Dendritic cell treated with granulocyte-macrophage colony-stimulating factor and Interleukin-4, amounts not matched to agents 40 ng/mL and 50 ng/mL, for 4 days (primary cell): ENCODE measurements around the gene OTOL1.
"Not testable (repeated sequence)": the region's sequence is repeated elsewhere in the genome, so short reads cannot be mapped to it uniquely, and the experiment has no call there.

ENCODE experiments used
- H3K27ac Mint-ChIP-seq: one replicate; pipeline ENCODE4 v1.8.0; 2022; ENCODE audit warnings: mild to moderate bottlenecking, mixed read lengths
- H3K27me3 Mint-ChIP-seq: one replicate; pipeline ENCODE4 v1.8.0; 2022; ENCODE audit warnings: mild to moderate bottlenecking, mixed read lengths
- H3K36me3 Mint-ChIP-seq: one replicate; pipeline ENCODE4 v1.8.0; 2022; ENCODE audit warnings: low read depth, mixed read lengths
- H3K4me1 Mint-ChIP-seq: one replicate; pipeline ENCODE4 v1.8.0; 2022; ENCODE audit warnings: low read depth, mixed read lengths
- H3K4me3 Mint-ChIP-seq: one replicate; pipeline ENCODE4 v1.8.0; 2022; ENCODE audit warnings: mild to moderate bottlenecking, moderate library complexity, mixed read lengths
- H3K9me3 Mint-ChIP-seq: one replicate; pipeline ENCODE4 v1.8.0; 2022; ENCODE audit warnings: mixed read lengths
- intact Hi-C: fragments of 100-400 bp; cut with micrococcal nuclease; formaldehyde crosslinking; loops from one replicate; pipeline ENCODE4 v1.15.0; 2022

OTOL1 gene

DNA sequence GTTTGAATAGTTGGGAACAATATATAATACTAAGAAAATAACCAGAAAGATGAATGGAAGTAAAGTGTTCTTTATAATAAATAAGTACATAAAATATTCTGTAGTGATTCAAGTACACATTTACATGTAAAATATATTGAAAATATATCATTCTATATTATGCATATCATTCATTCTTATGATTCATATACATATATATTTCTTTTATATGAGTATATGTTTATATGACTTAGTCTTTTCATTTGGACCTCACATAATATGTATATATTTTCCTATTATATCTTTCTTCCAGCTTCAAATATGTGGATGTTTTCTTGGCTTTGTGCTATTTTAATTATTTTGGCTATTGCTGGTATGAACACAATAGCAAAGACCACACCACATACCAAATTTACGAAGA, at the start of gene OTOL1:
TSS of gene OTOL1 (plus strand) at position 301 of the 400 bp plus-strand sequence. CDS start at position 301, 0 bp downstream.
- Mint-ChIP-seq H3K27ac (no peak within 1 kb of the TSS), H3K27me3 (no peaks in the 10 kb centered on the region), H3K4me3 (no peak within 1 kb of the TSS), H3K9me3 (peaks cover 17% of the 10 kb centered on the region), H3K36me3 (no peaks in the 10 kb centered on the region), H3K4me1 (peaks cover 7% of the 10 kb centered on the region)
- intact Hi-C loops: no loop called here

- H3K27me3 Mint-ChIP-seq: peaks cover 1% of the 10 kb centered on the region
- H3K4me3 Mint-ChIP-seq: no peak overlapping the region
- no peaks in the 10 kb centered on the region for H3K9me3 Mint-ChIP-seq
- no peaks in the 10 kb centered on the region for H3K36me3 Mint-ChIP-seq
- intact Hi-C loops: no loop called here
- H3K4me1 Mint-ChIP-seq: no peaks in the 10 kb centered on the region
- H3K27ac Mint-ChIP-seq: no peak overlapping the region
Observed at GRCh38 chr3:161449785-161450184, 46.8 kb upstream of the OTOL1 start.

- H3K27ac Mint-ChIP-seq: no peak overlapping the region
- no peaks in the 10 kb centered on the region for H3K4me1 Mint-ChIP-seq
- H3K9me3 Mint-ChIP-seq: no peaks in the 10 kb centered on the region
- no peaks in the 10 kb centered on the region for H3K36me3 Mint-ChIP-seq
- H3K4me3 Mint-ChIP-seq: no peak overlapping the region
- H3K27me3 Mint-ChIP-seq: no peaks in the 10 kb centered on the region
- intact Hi-C loops: no loop called here
Observed at GRCh38 chr3:161452179-161452578, 44.4 kb upstream of the OTOL1 start.

- Mint-ChIP-seq H3K9me3 (no peaks in the 10 kb centered on the region), H3K4me1 (no peaks in the 10 kb centered on the region)
- intact Hi-C loops: no loop called here
Observed at GRCh38 chr3:161454615-161455014, 42.0 kb upstream of the OTOL1 start.

GRCh38 chr3:161455962-161456361, 40.6 kb upstream of the OTOL1 start:
- Mint-ChIP-seq H3K36me3 (no peaks in the 10 kb centered on the region), H3K27ac (no peak overlapping the region), H3K4me3 (no peak overlapping the region), H3K27me3 (no peaks in the 10 kb centered on the region), H3K4me1 (no peaks in the 10 kb centered on the region), H3K9me3 (no peaks in the 10 kb centered on the region)
- intact Hi-C loops: no loop called here

More at GRCh38 chr3:161454615-161455014, 42.0 kb upstream of the OTOL1 start:
- H3K36me3 Mint-ChIP-seq: no peaks in the 10 kb centered on the region
- no peak overlapping the region for H3K4me3 Mint-ChIP-seq
- H3K27me3 Mint-ChIP-seq: no peaks in the 10 kb centered on the region
- H3K27ac Mint-ChIP-seq: no peak overlapping the region

GRCh38 chr3:161462138-161462537, 34.5 kb upstream of the OTOL1 start:
- H3K4me1 Mint-ChIP-seq: no peaks in the 10 kb centered on the region
- no peaks in the 10 kb centered on the region for H3K36me3 Mint-ChIP-seq
- no peak overlapping the region for H3K27ac Mint-ChIP-seq
- no peak overlapping the region for H3K4me3 Mint-ChIP-seq
- intact Hi-C loops: no loop called here
- H3K9me3 Mint-ChIP-seq: peaks cover 32% of the 10 kb centered on the region
- H3K27me3 Mint-ChIP-seq: no peaks in the 10 kb centered on the region

DNA sequence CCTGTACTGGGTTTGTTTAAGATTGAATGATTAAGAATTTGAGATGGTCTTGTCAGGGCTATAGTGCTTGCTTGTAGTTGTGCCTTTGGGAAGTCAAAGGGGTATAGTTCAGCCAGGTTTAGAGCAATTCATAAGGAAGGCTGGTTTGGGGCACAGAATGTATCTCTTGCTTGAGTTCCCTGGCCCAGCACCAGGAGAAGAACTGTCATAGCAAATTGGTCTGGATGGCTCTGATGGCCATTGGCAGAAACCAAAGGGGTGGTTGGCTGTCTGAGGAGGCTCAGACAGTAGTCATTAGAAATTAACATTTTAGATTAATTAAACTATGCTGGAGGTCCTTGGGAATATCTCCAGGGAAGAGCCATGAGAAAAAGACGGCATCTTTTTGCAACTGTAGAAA, 25.4 kb upstream of the OTOL1 start:
- Mint-ChIP-seq H3K36me3 (no peaks in the 10 kb centered on the region), H3K9me3 (peaks cover 14% of the 10 kb centered on the region), H3K4me1 (peaks cover 5% of the 10 kb centered on the region), H3K27ac (no peak overlapping the region), H3K27me3 (no peaks in the 10 kb centered on the region), H3K4me3 (no peak overlapping the region)
- intact Hi-C loops: no loop called here

GRCh38 chr3:161474139-161474538, 22.5 kb upstream of the OTOL1 start:
- H3K4me1 Mint-ChIP-seq: peaks cover 5% of the 10 kb centered on the region
- H3K27ac Mint-ChIP-seq: no peak overlapping the region
- intact Hi-C loops: no loop called here
- peaks cover 2% of the 10 kb centered on the region for H3K27me3 Mint-ChIP-seq
- H3K36me3 Mint-ChIP-seq: no peaks in the 10 kb centered on the region
- H3K4me3 Mint-ChIP-seq: no peak overlapping the region
- peaks cover 9% of the 10 kb centered on the region for H3K9me3 Mint-ChIP-seq

DNA sequence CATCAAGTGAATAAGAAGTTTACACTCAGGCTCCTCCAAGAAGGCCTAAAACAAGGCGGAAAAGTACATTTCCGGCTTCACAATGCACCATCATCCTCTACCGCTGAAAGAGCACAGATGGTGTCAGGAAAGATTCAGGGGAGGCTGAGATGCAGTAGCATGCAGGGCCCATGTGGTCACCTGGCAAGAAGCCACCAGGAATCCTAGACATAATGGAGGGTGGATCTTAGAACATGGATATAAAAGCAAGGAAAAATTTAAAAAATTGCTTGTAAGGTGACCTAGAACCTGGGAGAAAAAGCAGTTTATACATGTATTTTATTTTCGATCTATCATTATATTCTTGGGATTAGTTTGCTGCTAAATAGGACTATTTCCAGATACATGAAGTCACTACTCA, 21.9 kb upstream of the OTOL1 start:
- intact Hi-C loops: no loop called here
- no peak overlapping the region for H3K27ac Mint-ChIP-seq

GRCh38 chr3:161475206-161475605, 21.4 kb upstream of the OTOL1 start:
- Mint-ChIP-seq H3K9me3 (peaks cover 9% of the 10 kb centered on the region), H3K27ac (no peak overlapping the region), H3K36me3 (no peaks in the 10 kb centered on the region), H3K4me3 (no peak overlapping the region), H3K27me3 (peaks cover 4% of the 10 kb centered on the region), H3K4me1 (peaks cover 3% of the 10 kb centered on the region)
- intact Hi-C loops: no loop called here

More for the DNA sequence above, 21.9 kb upstream of the OTOL1 start:
- Mint-ChIP-seq H3K9me3 (peaks cover 9% of the 10 kb centered on the region), H3K27me3 (peaks cover 4% of the 10 kb centered on the region), H3K4me3 (no peak overlapping the region), H3K36me3 (no peaks in the 10 kb centered on the region), H3K4me1 (peaks cover 5% of the 10 kb centered on the region)

DNA sequence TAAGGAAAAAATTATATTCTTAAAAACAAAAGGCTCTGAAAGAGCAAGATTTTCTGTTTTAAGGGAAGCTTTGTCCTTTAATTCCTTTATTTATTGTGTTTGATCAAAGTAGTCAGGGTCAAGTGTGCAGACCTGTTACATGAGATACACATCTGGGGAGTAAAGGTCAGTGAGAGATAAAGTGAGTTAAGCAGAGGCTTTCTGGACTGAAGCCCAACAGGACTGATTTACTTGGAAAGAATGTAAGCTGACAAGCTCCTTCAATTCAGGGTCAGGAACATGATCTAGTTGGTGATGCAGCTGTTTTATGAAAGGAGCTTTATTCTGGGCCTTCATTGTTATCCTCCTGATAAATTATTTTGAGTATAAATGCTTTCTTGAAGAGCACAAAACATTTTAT, 20.7 kb upstream of the OTOL1 start:
- Mint-ChIP-seq H3K4me3 (no peak overlapping the region), H3K27ac (no peak overlapping the region), H3K4me1 (no peaks in the 10 kb centered on the region), H3K9me3 (peaks cover 9% of the 10 kb centered on the region), H3K27me3 (peaks cover 7% of the 10 kb centered on the region), H3K36me3 (no peaks in the 10 kb centered on the region)
- intact Hi-C loops: no loop called here

DNA sequence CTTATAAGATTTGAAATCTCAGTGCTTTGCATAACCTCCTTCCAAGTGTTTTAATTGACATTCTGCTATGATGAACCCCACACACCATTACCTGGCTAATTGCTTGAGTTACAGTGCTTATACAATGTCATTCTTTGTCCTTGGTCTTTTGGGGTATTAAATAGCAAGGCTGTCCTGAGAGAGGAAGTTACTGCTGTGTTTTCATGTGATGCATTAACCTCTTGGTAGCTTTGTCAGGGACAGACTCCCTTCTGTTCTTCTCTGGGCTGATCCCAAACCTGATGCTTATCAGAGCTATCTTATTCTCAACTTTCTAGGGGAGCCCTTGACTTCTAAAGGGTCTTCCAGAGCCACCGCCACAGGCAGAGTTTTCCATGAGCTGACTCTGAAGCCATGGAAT, 12.4 kb upstream of the OTOL1 start:
- Mint-ChIP-seq H3K27ac (no peak overlapping the region), H3K4me1 (peaks cover 25% of the 10 kb centered on the region), H3K4me3 (no peak overlapping the region), H3K9me3 (no peaks in the 10 kb centered on the region), H3K27me3 (peaks cover 22% of the 10 kb centered on the region), H3K36me3 (no peaks in the 10 kb centered on the region)
- intact Hi-C loops: no loop called here

DNA sequence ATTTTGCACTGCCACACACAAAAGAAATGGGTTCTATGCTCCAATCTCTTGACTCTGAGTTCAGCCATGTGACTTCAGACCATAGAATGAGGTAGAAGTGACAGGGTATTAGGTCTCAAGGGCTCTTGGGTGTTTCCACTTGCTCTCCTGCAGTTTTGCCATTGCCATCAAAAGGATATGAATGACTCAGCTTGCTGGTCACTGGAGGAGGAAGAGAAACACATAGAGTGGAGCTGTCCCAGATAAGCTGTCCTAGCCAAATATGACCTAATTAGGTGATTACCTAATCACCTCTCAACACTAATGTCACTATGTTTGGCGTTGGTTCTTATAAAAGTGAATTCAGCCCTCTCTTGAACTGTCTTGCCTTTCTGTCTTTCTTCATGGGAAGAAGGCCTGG, 8.3 kb upstream of the OTOL1 start:
- H3K36me3 Mint-ChIP-seq, H3K4me3 Mint-ChIP-seq, H3K9me3 Mint-ChIP-seq, intact Hi-C loops, H3K27ac Mint-ChIP-seq, H3K27me3 Mint-ChIP-seq: not testable (repeated sequence)
- H3K4me1 Mint-ChIP-seq: peaks cover 51% of the 10 kb centered on the region

DNA sequence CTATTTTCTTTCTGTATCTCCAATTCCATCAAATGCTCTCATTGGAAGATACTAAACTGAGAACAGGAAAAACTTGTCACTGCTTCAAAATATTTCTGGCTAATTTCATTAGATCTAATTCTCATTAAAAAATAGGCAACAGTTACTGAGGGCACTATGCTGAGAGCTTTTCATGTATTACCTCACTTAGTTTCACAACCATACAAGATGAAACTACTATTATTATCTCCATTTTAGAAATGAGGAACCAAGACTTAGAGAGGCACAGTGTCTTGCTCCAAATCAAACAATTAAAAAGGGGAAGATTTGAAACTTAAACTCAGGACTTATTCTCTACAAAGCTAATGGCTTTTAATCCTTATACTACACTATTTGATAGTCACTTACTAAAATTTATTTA, 7.2 kb upstream of the OTOL1 start:
- intact Hi-C loops: no loop called here
- Mint-ChIP-seq H3K27ac (peak overlapping the region; percentile 53), H3K4me3 (no peak overlapping the region), H3K27me3 (peaks cover 6% of the 10 kb centered on the region), H3K9me3 (peaks cover 2% of the 10 kb centered on the region), H3K4me1 (peaks cover 51% of the 10 kb centered on the region), H3K36me3 (no peaks in the 10 kb centered on the region)

GRCh38 chr3:161490845-161491244, 5.8 kb upstream of the OTOL1 start:
- peaks cover 17% of the 10 kb centered on the region for H3K9me3 Mint-ChIP-seq
- H3K36me3 Mint-ChIP-seq: not testable (repeated sequence)

More at GRCh38 chr3:161490845-161491244, 5.8 kb upstream of the OTOL1 start:
- peaks cover 51% of the 10 kb centered on the region for H3K4me1 Mint-ChIP-seq
- H3K27me3 Mint-ChIP-seq, H3K4me3 Mint-ChIP-seq, H3K27ac Mint-ChIP-seq, intact Hi-C loops: not testable (repeated sequence)
